ENCODE results near the gene PRTN3.
"Not testable (repeated sequence)": the region's sequence is repeated elsewhere in the genome, so short reads cannot be mapped to it uniquely, and the experiment has no call there.

PRTN3 gene

DNA sequence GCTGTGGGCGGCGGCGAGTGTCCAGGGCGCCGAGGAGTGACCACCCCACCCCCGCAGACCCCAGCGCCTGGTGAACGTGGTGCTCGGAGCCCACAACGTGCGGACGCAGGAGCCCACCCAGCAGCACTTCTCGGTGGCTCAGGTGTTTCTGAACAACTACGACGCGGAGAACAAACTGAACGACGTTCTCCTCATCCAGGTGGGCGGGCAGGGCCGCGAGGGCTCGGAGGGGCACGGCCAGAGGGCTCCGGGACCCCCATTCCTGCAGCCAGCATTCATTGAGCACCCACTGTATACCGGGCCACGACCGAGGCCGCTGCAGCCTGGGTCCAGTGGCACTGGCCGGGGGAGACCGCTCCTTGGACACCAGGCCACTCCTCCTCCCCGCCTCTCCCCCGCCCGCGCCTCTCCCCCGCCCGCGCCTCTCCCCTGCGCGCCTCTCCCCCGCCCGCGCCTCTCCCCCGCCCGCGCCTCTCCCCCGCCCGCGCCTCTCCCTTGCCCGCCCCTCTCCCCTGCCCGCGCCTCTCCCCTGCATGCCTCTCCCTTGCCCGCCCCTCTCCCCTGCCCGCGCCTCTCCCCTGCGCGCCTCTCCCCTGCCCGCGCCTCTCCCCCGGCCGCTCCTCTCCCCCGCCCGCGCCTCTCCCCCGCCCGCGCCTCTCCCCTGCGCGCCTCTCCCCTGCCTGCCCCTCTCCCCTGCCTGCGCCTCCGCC lies 3.2 kb downstream of the PRTN3 start:
- Histone ChIP-seq H3K36me3 (ENCODE audit: insufficient read depth, insufficient read length, low read length) (no peaks in the 10 kb centered on the region), H3K4me1 (ENCODE audit: insufficient read depth, insufficient read length) (peaks cover 15% of the 10 kb centered on the region), H3K9ac (ENCODE audit: insufficient read length, low read depth) (peak overlapping the region; percentile 42), H3K9me3 (ENCODE audit: insufficient read depth, low read length) (no peaks in the 10 kb centered on the region), H3K27me3 (ENCODE audit: insufficient read depth, insufficient read length) (peaks cover 16% of the 10 kb centered on the region), H3K4me3 (ENCODE audit: insufficient read length, low read depth) (peak overlapping the region; percentile 37)
- TF ChIP-seq ZNF274 (IDR thresholded peaks at IDR 0.05; ENCODE audit: low read depth, low read length) (no peak), YY1 (IDR thresholded peaks at IDR 0.05; ENCODE audit: insufficient read depth, insufficient read length) (no peak)
- DNase-seq (ENCODE audit: low read depth, low spot score) = no peak

- peaks cover 13% of the 10 kb centered on the region for H3K4me1 ChIP-seq (ENCODE audit: insufficient read depth, insufficient read length)
- no peaks in the 10 kb centered on the region for H3K9me3 ChIP-seq (ENCODE audit: insufficient read depth, low read length)
- no peak overlapping the region for H3K4me3 ChIP-seq (ENCODE audit: insufficient read length, low read depth)
- TF ChIP-seq SUZ12 (IDR thresholded peaks at IDR 0.05; ENCODE audit: extremely low read depth, insufficient read depth, insufficient read length) = no peak
- no peak for TF ChIP-seq ZNF274 (IDR thresholded peaks at IDR 0.05; ENCODE audit: low read depth, low read length)
- TF ChIP-seq YY1 (IDR thresholded peaks at IDR 0.05; ENCODE audit: insufficient read depth, insufficient read length) = no peak
- H3K27me3 ChIP-seq (ENCODE audit: insufficient read depth, insufficient read length) = peaks cover 16% of the 10 kb centered on the region
- no peak overlapping the region for H3K9ac ChIP-seq (ENCODE audit: insufficient read length, low read depth)
- no peaks in the 10 kb centered on the region for H3K36me3 ChIP-seq (ENCODE audit: insufficient read depth, insufficient read length, low read length)
- DNase-seq (ENCODE audit: low read depth, low spot score) = no peak
These were observed 3.8 kb downstream of the PRTN3 start for GRCh38 chr19:844546-844971.

GRCh38 chr19:845707-846521 lies 5.1 kb downstream of the PRTN3 start:
- Histone ChIP-seq H3K36me3 (ENCODE audit: insufficient read depth, insufficient read length, low read length) (no peaks in the 10 kb centered on the region), H3K27me3 (ENCODE audit: insufficient read depth, insufficient read length) (peaks cover 16% of the 10 kb centered on the region), H3K9me3 (ENCODE audit: insufficient read depth, low read length) (no peaks in the 10 kb centered on the region), H3K4me1 (ENCODE audit: insufficient read depth, insufficient read length) (peaks cover 15% of the 10 kb centered on the region), H3K9ac (ENCODE audit: insufficient read length, low read depth) (peak overlapping the region; percentile 17), H3K4me3 (ENCODE audit: insufficient read length, low read depth) (no peak overlapping the region)
- DNase-seq (ENCODE audit: low read depth, low spot score) = no peak
- TF ChIP-seq YY1 (IDR thresholded peaks at IDR 0.05; ENCODE audit: insufficient read depth, insufficient read length) (no peak), ZNF274 (IDR thresholded peaks at IDR 0.05; ENCODE audit: low read depth, low read length) (no peak), SUZ12 (IDR thresholded peaks at IDR 0.05; ENCODE audit: extremely low read depth, insufficient read depth, insufficient read length) (no peak)

- Histone ChIP-seq H3K27me3 (ENCODE audit: insufficient read depth, insufficient read length) (peaks cover 5% of the 10 kb centered on the region), H3K9ac (ENCODE audit: insufficient read length, low read depth) (peak overlapping the region; percentile 21), H3K9me3 (ENCODE audit: insufficient read depth, low read length) (no peaks in the 10 kb centered on the region), H3K4me3 (ENCODE audit: insufficient read length, low read depth) (no peak overlapping the region), H3K36me3 (ENCODE audit: insufficient read depth, insufficient read length, low read length) (no peaks in the 10 kb centered on the region), H3K4me1 (ENCODE audit: insufficient read depth, insufficient read length) (peaks cover 14% of the 10 kb centered on the region)
- no peak for DNase-seq (ENCODE audit: low read depth, low spot score)
- TF ChIP-seq ZNF274 (IDR thresholded peaks at IDR 0.05; ENCODE audit: low read depth, low read length) = no peak
- no peak for TF ChIP-seq YY1 (IDR thresholded peaks at IDR 0.05; ENCODE audit: insufficient read depth, insufficient read length)
- TF ChIP-seq SUZ12 (IDR thresholded peaks at IDR 0.05; ENCODE audit: extremely low read depth, insufficient read depth, insufficient read length) = no peak
These were observed 7.7 kb downstream of the PRTN3 start for GRCh38 chr19:848386-848921.

DNA sequence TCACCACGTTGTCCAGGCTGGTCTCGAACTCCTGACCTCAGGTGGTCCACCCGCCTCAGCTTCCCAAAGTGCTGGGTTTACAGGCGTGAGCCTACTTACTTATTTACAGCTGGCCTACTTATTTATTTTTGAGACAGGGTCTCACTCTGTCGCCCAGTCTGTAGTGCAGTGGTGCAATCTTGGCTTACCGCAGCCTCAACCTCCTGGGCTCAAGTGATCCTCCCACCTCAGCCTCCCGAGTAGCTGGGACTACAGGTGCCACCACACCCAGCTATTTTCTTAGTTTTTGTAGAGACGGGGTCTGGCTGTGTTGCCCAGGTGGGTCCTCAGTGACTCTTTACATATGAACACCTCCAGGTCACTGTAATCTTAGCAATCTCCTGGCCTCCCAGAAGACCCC lies 8.4 kb downstream of the PRTN3 start:
- not testable (repeated sequence) for H3K9me3 ChIP-seq (ENCODE audit: insufficient read depth, low read length); H3K27me3 ChIP-seq (ENCODE audit: insufficient read depth, insufficient read length); H3K4me3 ChIP-seq (ENCODE audit: insufficient read length, low read depth); H3K9ac ChIP-seq (ENCODE audit: insufficient read length, low read depth); H3K36me3 ChIP-seq (ENCODE audit: insufficient read depth, insufficient read length, low read length); DNase-seq (ENCODE audit: low read depth, low spot score)
- peaks cover 11% of the 10 kb centered on the region for H3K4me1 ChIP-seq (ENCODE audit: insufficient read depth, insufficient read length)

DNA sequence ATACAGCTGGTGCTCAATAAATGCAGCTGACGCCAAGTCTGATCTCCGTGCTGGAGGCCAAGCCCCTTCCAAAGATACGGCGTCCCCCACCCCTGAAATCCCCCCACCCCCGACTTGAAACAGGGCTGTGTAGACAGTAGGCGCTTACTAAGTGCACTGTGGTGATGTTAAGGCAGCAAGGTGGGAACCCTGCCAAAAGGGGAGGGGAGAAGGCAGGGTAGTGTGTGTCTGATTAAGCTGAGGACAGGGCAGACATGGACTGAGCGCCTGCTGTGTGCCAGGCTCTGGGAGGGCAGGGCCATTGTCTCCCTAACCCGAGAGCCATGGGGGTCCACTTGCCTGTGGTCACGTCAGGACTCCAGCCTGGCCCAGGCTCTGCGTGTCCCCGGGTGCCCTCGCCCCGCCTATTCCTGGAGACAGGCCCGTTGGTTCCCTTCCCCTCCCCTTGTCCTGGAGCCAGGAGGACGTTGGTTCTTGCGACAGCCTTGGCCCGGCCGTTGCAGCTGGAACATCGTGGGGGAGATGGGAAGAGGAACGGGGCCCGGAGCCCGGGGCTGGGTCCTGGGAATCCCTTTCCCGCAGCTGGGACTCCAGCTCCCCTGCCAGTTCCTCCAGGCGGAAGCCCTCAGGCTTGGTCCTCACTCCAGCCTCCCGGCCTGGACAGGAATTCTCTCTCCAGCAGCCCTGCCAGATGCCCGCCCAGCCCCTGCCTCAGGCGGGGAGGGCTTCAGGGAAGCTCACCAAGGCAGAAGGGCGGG lies 9.6 kb downstream of the PRTN3 start:
- Histone ChIP-seq H3K36me3 (ENCODE audit: insufficient read depth, insufficient read length, low read length) (no peaks in the 10 kb centered on the region), H3K9me3 (ENCODE audit: insufficient read depth, low read length) (no peaks in the 10 kb centered on the region), H3K4me1 (ENCODE audit: insufficient read depth, insufficient read length) (peaks cover 13% of the 10 kb centered on the region), H3K9ac (ENCODE audit: insufficient read length, low read depth) (peak overlapping the region; percentile 71), H3K4me3 (ENCODE audit: insufficient read length, low read depth) (no peak overlapping the region), H3K27me3 (ENCODE audit: insufficient read depth, insufficient read length) (no peaks in the 10 kb centered on the region)
- TF ChIP-seq ZNF274 (IDR thresholded peaks at IDR 0.05; ENCODE audit: low read depth, low read length) = no peak
- TF ChIP-seq SUZ12 (IDR thresholded peaks at IDR 0.05; ENCODE audit: extremely low read depth, insufficient read depth, insufficient read length) = no peak
- no peak for TF ChIP-seq YY1 (IDR thresholded peaks at IDR 0.05; ENCODE audit: insufficient read depth, insufficient read length)
- DNase-seq (ENCODE audit: low read depth, low spot score) = no peak

- H3K9me3 ChIP-seq (ENCODE audit: insufficient read depth, low read length) = no peaks in the 10 kb centered on the region
- no peaks in the 10 kb centered on the region for H3K36me3 ChIP-seq (ENCODE audit: insufficient read depth, insufficient read length, low read length)
- peaks cover 13% of the 10 kb centered on the region for H3K4me1 ChIP-seq (ENCODE audit: insufficient read depth, insufficient read length)
- no peak for DNase-seq (ENCODE audit: low read depth, low spot score)
- no peaks in the 10 kb centered on the region for H3K27me3 ChIP-seq (ENCODE audit: insufficient read depth, insufficient read length)
- H3K4me3 ChIP-seq (ENCODE audit: insufficient read length, low read depth) = no peak overlapping the region
- no peak for TF ChIP-seq SUZ12 (IDR thresholded peaks at IDR 0.05; ENCODE audit: extremely low read depth, insufficient read depth, insufficient read length)
- TF ChIP-seq YY1 (IDR thresholded peaks at IDR 0.05; ENCODE audit: insufficient read depth, insufficient read length) = no peak
- no peak for TF ChIP-seq ZNF274 (IDR thresholded peaks at IDR 0.05; ENCODE audit: low read depth, low read length)
- peak overlapping the region; percentile 71 for H3K9ac ChIP-seq (ENCODE audit: insufficient read length, low read depth)
These were observed 10.2 kb downstream of the PRTN3 start for GRCh38 chr19:850979-851335.
